Cortex of kidney (tissue), 1 donor: Measurements from ENCODE around the gene STX7.
"Not testable (repeated sequence)": the region's sequence is repeated elsewhere in the genome, so short reads cannot be mapped to it uniquely, and the experiment has no call there.

Experiments
- DNase-seq: peaks from one replicate; lab custom pipeline; 2025; lab: John Stamatoyannopoulos, UW

The STX7 gene, protein sequence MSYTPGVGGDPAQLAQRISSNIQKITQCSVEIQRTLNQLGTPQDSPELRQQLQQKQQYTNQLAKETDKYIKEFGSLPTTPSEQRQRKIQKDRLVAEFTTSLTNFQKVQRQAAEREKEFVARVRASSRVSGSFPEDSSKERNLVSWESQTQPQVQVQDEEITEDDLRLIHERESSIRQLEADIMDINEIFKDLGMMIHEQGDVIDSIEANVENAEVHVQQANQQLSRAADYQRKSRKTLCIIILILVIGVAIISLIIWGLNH

DNA sequence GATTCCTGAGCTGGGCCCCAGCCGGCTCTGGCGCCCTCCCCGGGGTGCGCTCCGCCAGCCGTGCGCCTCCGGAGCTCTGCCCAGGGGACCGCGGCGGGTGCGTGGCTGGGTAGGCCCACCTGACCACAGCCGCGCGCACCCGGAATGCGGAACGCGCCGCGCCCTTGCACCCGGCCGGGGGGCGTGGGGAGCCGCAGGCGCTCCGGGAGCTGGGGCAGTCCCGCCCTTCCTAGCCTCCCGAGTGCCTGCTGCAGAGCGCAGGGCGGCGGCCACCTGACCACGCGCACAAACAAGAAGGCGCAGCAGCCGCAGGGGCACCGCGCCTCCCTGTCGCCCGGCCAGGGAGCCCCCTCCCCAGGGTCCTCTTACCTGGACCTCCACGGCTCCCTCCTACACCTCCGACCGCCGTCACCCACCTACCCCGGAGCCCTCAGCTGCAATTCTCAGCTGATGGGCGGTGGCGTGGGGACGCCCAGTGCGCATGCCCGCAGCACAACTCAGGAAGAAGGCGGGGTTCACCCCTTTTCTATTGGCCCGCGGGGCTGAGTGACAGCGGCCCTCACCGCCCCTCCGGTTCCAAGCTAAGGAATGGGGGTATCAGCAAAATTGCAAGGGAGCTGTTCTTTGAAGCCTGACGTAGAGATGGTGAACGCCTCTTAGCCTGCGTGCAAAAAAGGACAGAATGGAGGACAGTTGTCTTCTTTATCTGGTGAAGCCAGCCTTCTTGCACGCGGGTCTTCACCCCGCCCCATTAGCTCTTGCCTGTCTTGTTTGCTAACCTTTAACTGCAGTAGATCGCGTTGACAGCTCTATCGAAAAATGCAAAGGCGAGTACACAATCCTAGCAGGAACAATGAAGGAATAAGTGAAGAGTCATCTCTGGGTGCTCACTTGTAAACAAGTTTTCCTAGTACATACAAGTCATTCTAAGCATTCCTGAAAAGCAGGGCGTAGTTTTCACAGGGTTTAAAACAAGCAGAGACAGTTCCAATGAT lies at the start of gene STX7:
Gene STX7 (minus strand): TSS at position 479 of the 995 bp plus-strand sequence. CDS start 9,586 bp downstream, outside the sequence.
- peak; percentile 29 for DNase-seq

DNA sequence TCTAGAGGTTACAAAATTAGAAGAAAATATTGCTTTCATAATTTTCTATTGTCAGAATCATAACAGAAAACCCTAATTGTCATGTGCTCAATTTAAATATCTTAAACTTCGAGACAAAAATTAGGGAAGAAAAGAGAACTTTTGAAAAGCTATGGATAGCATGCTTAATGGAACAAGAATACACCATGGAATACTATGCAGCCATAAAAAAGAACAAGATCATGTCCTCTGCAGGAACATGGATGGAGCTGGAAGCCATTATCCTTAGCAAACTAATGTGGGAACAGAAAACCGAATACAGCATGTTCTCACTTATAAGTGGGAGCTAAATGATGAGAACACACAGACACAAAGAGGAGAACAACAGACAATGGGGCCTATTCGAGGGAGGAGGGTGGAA lies 47.2 kb upstream of the STX7 start:
- DNase-seq, result not testable (repeated sequence)

DNA sequence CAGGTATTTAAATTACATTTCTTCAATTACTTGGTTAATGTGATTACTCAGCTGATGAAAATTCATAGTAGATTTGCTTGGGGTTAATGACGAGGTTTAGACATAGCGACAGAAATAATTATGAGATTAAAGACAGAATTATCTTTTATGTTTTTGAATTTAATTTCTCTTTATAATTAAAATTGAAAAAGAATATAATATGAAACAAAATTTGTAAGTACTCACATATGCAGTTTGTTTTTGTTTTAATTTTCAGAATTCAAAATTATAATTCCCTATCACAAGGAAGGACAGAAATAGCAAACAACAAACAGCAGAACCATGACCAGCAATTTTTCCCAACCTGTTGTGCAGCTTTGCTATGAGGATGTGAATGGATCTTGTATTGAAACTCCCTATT lies 39.5 kb upstream of the STX7 start, which contains the start of gene TAAR8:
Gene TAAR8 (plus strand): TSS at position 301 of the 400 bp plus-strand sequence. CDS start 21 bp downstream, at position 322.
- no peak for DNase-seq

DNA sequence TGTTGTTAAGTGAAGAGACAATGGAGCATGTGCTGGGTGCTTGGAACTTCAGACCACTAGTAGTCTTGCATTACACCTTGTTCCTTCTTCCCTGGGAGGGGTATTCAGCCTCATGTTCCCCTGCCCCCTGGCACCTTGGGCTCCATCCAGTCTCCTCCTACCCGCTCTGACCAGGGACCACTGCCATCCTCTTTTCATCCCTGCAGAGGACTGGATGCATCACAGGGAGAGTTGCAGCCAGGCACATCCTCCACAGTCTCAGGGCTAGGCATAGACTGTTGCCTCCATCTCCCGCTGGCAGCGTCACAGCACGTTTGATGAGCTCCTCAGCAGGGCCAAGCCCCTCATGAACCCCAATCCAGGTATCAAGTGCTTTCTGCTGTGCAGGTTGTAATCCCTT lies 38.3 kb upstream of the STX7 start:
- no peak for DNase-seq

DNA sequence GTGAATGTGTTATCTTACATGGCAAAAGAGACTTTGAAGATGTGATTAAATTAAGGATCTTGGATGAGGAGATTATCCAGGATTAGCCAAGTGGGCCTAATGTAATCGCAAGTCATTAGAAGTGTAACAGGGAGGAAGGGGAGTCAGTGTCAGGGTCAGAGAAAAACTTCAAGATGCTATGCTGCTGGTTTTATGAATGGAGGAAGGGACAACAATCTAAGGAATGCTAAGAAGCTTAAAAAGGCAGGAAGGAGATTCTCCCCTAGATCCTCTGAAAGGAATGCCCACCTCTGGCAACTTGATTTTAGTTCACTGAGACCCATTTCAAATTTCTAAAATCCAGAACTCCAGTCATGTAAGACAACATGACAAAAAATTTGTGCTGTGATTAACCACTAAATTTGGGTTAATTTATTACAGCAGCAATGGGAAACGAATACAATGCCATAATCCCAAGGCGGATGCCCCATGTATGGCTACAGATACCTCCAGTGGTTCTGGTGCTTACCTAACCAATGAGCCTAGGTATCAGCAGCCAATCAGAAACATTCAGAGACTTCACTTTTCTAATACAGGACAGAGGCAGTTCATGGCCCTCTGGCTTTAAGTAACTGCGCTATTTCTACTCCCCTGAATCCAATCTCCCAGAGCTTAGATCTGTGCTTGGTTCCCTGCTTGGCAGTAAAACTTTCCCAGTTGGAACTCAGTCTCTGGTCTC lies 36.0 kb upstream of the STX7 start:
- no peak for DNase-seq

DNA sequence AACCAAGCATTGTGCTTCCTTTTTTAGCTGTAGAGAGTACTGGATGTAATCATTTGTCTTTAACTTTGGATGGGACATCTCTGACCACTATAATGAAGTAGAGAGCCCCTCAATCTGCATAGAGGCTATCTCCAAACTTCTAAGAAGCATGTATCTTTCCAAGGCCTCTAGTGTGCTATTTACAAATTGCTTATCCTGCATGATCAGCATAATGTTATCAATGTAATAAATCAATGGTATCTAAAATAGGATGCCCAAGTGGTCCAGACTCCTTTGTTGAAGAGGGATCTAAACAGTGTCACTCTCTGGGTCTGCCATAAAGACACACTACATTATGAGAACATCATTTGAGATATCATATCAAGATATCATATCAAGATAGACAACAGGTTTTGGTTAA lies 31.9 kb upstream of the STX7 start:
- no peak for DNase-seq

DNA sequence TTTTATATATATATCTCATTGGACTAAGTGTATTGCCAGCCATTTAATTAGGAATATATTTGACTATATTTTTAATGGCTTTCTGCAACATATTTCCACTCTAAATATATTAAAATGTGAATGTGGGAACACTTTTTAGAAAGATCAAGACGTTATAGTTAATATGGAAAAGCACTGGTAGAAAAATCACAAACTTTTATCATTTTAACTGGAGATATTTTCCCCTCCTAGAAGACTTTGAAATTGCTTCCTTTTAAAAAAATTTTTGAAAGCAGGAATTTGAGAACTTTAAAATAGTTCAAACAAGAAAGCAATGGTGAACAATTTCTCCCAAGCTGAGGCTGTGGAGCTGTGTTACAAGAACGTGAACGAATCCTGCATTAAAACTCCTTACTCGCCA lies 25.1 kb upstream of the STX7 start, which contains the start of gene TAAR9:
Gene TAAR9 (plus strand): TSS at position 301 of the 400 bp plus-strand sequence. CDS start 13 bp downstream, at position 314.
- DNase-seq, result no peak

DNA sequence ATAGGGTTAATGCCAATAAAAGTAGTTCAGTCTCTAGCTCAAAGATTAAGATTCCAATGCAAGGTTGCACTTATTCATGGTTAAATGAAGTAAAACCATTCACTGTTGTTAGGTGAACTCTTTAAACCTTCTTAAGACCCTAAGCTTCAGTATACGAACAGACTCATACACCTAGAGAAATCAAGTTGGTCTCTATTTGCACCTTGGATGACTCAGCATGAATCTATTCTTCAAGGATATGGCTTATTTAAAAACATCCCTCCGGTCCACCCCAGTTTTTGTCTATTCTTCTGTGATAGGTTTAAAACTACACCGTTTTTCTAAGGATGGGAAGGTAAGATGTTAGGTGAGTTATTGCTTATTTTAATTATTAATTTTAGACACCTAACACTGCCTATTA lies 24.2 kb upstream of the STX7 start:
- no peak for DNase-seq

DNA sequence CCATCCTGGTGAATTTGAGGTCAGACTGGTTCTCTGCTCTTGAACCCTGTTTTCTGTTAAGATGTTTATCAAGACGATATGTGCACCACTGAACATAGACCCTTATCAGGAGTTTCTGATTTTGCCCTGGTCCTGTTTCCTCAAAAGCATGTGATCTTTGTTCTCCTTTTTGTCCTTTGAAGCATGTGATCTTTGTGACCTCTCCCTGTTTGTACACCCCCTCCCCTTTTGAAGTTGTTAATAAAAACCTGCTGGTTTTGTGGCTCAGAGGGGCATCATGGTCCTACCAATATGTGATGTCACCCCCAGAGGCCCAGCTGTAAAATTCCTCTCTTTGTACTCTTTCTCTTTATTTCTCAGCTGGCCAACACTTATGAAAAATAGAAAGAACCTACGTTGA lies 21.6 kb upstream of the STX7 start:
- not testable (repeated sequence) for DNase-seq

DNA sequence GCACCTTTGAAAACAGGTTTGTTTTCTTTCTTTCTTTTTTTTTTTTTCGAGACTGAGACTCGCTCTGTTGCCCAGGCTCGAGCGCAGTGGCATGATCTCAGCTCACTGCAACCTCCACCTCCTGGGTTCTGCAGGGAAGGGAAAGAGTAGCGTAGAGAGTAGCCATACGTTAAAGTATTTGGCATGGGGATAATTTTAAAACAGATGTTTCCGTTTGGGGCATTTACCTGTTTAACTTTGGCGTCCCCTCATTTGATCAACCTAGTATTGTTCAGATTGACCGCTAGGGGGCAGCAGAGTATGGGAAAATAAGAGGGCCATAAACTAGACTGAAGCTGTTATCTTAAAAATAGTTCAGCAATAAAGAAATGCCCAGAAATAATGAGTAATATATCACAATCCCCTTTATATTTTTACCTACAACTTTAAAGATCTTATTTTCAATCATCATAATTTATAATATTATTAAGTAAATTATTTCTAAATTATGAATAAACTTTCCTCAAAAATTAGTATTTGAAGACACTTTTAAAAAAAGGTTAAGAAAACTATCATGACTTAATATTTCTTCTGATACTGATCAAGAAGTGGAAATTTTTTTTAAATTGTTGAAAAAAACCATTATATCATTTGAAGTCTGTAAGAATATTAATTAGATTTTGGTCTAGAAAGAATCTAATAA lies 17.5 kb upstream of the STX7 start:
- DNase-seq, result no peak

DNA sequence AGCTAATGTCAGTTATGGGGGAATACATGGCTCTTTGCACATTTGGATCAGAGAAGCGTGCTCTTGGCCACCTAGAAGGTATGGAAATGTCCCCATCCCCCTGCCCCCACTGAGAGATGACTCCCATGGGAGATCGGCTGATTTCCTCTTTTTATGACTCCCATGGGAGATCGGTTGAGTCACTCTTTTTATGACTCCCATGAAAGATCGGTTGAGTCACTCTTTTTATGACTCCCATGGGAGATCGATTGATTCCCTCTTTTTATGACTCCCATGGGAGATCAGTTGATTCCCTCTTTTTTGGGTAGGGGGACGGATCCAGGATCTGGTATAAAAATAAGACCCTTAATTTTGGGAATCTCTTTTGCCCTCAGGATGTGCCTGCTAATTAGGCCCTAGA lies 14.9 kb upstream of the STX7 start:
- DNase-seq, result no peak

DNA sequence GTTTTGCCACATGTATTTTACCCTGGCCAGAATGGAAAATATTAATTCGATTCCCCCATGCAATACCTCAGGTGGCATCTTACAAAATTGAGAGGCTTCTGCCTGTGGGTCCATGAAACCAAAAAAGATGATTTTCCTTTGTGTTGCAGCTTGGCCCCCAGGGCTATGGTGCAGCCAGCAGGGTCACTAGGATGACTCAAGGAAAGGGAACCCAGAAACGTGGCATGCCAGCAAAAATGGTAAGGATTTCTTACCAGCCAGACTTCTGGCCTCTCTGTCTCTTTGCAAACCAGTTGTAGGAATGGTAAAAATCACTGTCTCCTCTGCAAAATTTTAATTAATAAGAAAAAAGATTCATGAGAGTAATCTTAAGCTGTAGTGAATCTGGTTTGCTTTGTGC lies 13.5 kb upstream of the STX7 start:
- DNase-seq, result no peak

DNA sequence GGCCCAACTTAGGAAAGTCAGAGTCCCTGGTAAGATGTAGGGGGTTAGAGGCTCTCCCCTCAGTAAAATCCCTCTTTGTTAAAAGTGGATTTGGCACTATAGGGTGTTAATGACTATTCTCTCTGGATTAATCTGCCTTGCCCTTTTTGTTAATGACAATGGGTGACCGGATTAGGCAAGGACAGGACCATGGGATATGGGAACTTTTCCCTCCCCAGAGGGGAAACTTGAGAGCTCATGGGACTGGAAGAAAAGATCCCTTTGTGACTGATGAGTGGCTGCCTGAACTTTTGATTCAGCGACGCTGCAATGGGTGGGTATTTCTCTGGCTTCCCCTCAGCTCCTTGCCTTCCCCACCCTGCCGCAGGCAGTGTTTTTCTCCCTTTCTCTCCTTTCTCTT lies 12.9 kb upstream of the STX7 start:
- no peak for DNase-seq

DNA sequence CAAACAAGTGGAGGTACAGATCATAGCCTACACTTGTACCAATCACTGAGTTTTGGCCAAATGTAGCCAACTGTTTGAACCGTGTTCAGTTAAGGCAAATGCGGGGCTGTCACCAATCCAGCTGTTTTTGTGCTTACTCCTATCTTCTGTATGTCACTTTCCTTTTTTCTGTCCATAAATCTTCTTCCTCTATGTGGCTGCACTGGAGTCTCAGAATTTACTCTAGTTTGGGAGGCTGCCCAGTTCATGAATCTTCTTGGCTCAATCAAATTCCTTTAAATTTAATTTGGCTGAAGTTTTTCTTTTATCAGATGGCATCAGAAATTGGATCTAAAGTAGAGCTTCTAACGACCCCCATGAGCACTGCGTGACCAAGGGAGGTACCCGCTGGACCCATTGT lies 11.7 kb upstream of the STX7 start:
- DNase-seq, result no peak

DNA sequence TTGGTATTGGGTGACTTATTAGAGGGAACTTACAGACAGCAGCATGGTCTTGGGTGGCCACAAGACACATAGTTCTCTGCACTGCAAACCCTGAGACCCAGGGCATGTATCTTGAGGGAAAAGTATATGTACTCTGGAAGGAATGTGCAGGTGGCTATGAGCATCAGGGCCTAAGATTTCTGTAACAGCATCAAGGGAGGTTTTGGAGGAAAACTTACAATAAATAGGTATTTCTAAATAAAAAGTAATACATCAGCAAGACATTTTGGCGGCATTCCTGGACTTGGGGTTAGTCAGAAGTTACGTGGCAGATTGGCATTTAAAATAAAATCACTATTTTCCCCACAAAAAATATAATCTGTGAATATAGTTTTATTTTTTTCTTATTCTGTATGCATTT lies 8.0 kb upstream of the STX7 start:
- no peak for DNase-seq

DNA sequence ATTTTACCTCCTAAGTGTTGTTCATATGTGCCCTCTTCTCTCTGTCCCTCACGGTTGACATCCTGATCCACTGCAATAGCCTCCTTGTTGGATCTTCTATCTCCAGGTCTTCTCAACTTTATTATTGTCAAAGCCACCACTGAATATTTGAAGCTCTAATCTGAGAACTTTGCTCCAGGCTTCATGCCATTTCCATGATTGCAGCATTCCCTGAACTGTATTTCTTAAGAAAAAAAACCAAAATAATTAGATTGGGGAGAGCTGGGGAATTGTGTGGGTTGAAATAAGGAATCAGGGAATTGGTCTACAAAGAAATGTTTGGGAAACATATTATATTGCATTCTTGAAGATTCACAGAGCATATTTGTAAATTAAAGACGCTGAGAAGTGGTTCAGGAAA lies 2.5 kb upstream of the STX7 start:
- no peak for DNase-seq

DNA sequence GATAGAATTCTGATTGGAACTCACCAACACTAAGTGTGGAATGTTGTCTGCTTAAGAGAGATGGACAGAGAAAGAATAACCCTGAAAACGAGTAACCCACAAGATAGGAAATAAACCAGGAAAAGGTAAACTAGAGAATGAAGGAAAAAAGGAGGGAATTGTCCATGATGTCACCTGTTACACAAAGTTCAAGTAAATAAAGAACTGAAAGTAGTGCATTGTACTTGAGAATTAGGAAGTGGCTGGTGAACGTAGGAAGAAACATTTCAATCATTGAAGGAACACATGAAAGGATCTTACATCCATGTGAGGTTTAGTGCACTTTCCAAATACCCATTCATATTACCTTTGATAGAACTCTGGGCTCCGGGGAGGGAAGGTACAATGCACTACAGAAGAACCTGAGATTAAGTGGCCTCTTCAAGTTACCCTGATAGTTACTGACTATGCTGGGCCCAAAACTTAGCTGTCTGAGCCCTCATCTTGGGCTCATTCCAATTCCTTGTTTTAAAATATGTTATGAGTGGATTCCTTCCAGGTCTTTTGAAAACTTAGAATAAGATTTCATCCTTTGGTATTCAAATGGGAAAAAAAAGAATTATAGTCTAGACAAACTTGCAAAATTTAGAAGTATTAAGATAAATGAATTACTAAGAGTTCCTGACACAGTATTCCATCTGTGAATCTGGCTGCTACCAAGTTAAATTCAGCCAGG lies 1.1 kb upstream of the STX7 start:
- no peak for DNase-seq

DNA sequence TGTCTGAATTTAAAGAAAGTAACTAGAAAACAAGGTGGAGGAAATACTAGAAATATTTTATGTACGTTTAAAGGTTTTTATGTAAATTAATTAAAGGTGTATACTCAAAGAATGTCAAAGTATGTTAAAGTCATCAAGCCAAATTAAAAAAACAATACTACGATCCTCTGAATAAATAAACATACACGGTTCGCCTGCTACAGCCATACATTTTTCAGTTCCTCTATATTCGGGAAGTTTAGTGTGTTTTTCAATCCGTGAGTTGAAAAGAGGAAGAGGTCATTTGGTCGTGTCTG lies 626 bp downstream of the STX7 start:
- no peak for DNase-seq

DNA sequence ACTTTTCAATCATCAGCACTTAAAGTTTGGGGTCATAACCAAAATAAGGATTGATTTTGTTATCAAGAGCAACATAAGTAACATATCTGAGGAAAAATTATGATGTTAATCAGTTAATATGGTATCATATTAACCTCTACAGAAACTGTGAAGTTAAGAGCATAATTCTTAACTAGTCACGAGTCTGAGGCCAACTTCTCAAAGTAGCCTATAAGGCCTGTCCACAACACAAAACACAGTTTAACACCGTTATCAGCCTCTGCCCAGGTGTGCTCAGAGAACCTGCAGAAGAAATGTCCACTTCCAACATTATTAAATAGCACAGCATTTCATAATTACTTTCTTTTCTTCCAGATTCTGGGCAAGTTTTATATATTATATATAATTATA lies 1.1 kb downstream of the STX7 start:
- DNase-seq, result no peak

DNA sequence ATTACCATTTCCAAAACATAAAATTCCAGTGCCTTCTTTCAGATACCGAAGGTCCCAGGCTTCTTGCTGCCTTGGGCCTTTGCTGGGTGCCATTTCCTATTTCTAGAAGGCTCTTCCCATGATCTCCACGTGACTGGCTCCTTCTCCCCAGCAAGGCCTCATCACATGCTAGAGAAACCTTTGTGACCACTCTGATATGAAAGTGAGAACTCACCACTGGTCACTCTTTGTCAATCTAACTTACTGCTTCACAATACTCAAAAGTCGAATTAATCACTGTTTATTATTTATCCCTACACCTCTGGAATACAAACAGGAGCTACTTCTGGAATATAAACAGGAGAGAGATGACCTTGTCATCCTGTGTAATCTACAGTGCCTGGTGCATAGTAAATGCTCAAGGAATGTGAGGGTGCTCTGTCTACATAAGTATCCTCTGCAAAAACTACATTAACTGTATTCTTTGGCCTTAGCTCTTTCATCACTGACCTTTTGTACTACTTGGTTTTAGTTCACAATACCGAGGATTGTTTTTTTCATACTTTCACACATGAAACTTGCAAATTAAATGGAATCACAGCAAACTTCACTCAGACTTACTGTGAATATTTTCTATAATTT lies 1.6 kb downstream of the STX7 start:
- no peak for DNase-seq
